Adipose tissue (tissue), 3 donors: ENCODE data around the gene CSNK1G2. TPM values are rescaled to one million over a fixed set of nuclear protein-coding genes. Genes with fewer than 3 reads are reported as not detected.

Source experiments
- H3K27ac ChIP-seq: one replicate; pipeline ENCODE4 v1.5.1; 2013; ENCODE audit warnings: low read depth, low read length
- WGBS, 3 donors: extraction: QIAGEN DNeasy Blood & Tissue Kit; methylation state at CpG; one replicate each; pipeline ENCODE4 v1.1.7; 2013; 5-methylcytosine and 5-hydroxymethylcytosine counted together
- polyA plus RNA-seq, 3 donors: library from polyadenylated mRNA; stranded (reverse); fragments of 200-250 nt; gene quantifications; one replicate each; pipeline ENCODE4 v1.2.3, GENCODE V29; 2013
- donor health status: healthy with polysubstance abuse.
- donor health status: Bipolar disorder and iron deficiency.
- donor health status: healthy.

The CSNK1G2 gene
- polyA plus RNA-seq, 3 donors = 24.6 to 73.9 (median 42.8) TPM

- H3K27ac ChIP-seq = no peak overlapping the region
- 76 to 84% (median 77%) methylated on average over 28 of the region's 28 CpGs for WGBS, 3 donors
Measured at GRCh38 chr19:1956868-1957492, 16.0 kb downstream of the CSNK1G2 start.

DNA sequence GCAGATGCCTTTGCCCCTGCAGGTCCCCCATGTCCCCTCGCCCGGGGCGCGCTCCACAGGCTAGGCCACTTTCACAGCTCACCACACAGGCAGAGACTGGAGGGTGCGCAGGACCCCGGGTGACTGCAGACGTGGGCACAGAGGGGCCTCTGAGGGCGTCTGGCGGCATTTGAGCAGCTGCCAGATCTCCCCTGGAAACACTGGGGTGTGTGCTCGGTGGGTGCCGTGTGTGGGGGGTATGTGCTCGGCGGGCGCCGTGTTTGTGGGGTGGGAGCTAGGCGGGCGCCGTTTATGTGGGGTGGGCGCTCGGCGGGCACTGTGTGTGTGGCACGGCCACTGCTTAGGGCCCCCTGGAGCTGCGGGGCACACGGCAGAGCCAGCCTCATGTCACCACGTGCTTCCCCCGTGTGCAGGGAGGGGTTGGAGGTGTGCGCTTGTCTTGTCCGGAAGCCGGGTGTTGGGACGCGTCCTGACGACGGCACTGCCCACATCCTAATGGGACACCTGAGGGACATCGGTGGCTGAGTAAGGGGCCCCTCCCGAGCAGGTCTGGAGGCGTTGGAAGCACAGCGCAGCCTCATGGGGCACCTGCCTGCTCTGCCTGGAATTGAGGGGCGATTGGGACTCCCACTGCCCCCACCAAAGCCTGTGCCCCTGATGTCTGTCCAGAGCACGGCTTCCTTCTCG, 16.7 kb downstream of the CSNK1G2 start:
- H3K27ac ChIP-seq = no peak overlapping the region
- 84 to 88% (median 86%) methylated on average over 16 to 40 of the region's 40 CpGs for WGBS, 3 donors

DNA sequence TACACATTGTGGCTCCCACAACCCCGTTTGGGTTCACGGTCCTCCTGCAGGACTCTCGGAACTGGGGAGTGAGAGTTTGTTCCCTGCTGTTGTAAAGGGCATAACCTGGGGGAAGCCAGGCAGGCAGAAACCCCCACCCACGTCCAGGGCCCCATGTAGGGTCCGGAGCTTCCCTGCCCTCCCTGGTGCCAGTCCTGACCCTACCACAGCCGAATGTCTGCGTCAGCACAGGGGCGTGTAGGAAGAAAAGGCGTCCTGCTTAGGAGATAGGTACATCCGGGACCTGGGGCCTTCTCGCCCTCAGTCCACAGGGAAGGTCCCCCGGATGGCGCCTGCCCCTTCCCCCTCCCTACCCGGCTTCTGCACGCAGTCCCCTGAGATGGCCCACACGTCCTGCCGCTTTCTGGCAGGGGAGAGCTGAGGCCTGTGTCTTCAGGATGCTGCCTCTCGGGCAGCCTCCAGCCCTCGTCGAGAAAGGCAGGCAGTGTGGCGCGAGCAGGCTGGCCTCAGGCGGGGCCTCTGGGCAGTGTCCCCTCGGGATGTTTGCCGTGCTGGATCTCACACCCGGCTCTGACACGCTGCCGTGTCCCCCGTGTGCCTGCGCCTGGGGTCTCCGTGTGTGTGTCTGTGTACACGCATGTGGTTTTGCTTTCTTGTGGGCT, 19.1 kb downstream of the CSNK1G2 start:
- WGBS, 3 donors = 91 to 96% (median 92%) methylated on average over 30 to 32 of the region's 32 CpGs
- H3K27ac ChIP-seq = no peak overlapping the region

DNA sequence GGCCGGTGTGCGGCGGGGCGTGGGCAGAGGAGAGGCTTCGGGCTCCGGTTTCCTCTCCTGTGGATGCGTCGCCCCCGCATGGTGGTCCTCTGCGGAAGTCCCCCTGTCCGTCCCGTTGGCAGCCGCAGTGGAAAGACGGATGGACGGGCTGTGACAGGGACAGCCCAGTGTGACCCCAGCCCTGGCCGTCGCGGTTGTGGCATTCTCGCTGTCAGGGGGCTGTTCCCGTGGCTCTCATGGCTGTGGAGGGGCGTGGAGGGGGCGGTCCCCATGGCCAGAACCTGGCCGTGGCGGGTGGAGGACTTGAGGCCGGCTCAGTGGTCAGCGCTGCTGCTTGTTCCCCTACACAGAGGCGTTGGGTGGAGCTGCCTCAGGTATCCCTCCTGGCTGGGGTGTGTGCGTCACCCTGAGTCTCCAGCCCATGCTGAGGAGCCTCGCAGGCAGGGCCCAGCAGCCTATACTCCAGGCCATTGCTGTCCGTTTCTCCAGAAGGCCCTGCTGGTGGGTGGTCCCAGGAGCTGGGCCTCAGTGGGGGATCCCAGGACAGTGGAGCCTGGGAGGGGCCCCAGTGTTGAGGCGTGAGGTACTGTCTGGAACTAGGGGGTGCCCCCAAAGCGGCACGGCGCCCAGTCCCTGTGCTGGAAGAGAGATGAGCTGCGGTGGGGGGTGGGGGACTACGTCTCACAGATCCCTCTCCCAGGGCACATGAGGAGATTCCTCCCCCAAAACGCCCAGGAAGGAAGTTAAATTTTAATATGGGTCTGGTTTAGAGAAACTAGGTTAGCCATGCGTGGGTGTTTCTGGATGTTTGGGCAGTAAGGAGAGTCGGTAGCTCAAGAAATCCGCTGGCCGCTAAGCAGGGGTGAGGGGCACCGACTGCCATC, 20.3 kb downstream of the CSNK1G2 start:
- H3K27ac ChIP-seq = no peak overlapping the region
- 85 to 88% (median 87%) methylated on average over 41 to 42 of the region's 42 CpGs for WGBS, 3 donors

GRCh38 chr19:1962674-1963073, 21.7 kb downstream of the CSNK1G2 start:
- H3K27ac ChIP-seq = no peak overlapping the region
- WGBS, 3 donors = 93 to 96% (median 95%) methylated on average over 23 of the region's 23 CpGs

- no peak overlapping the region for H3K27ac ChIP-seq
- 80 to 84% (median 83%) methylated on average over 26 of the region's 26 CpGs for WGBS, 3 donors
Measured at GRCh38 chr19:1967087-1967608, 26.2 kb downstream of the CSNK1G2 start.

DNA sequence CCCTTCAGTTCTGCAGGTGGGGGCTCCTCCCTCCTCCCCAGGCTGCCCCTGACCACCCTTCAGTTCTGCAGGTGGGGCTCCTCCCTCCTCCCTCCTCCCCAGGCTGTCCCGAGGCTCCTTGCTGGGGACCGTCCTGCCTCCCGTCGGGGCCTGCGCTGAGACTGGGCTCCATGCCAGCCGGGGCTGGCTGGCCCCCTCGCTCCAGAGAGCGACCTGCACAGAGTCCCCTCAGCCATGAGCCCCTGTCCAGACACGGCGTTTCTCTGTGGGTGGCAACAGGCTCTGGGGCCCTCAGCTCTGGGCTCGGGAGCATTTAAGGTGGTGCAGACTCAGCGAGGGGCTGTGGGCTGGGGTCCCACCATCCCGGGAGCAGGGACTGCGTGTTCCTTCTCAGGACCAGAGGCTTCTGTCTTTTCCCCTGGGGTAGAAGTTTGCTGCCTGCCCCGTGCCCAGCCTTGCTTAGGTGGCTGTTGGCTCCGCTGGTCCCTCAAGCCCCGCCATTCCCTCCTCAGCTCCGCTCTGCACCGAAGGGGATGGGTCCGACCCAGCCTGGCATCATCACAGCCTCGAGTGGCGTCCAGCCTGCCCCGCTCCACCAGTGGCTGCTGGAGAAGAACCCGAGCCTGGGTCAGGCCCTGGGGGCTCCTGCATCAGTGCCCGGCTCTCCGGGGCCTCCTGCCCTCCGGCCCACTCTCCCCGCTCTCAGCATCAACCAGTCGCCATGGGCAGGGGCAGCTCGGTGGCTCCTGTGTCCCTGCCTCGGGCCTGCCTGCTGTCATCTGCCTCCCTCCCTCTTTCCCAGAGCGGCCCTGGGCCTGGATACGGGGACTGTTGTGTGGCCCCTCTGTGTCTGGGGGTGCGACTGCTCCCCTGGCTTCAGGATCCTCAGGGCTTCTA, 27.6 kb downstream of the CSNK1G2 start:
- 80 to 84% (median 83%) methylated on average over 33 to 34 of the region's 34 CpGs for WGBS, 3 donors
- H3K27ac ChIP-seq = no peak overlapping the region

- no peak overlapping the region for H3K27ac ChIP-seq
- 93 to 94% (median 94%) methylated on average over 43 to 49 of the region's 49 CpGs for WGBS, 3 donors
Measured at GRCh38 chr19:1969176-1970002, 28.4 kb downstream of the CSNK1G2 start.

- WGBS, 3 donors = 88 to 93% (median 92%) methylated on average over 36 to 38 of the region's 38 CpGs
- no peak overlapping the region for H3K27ac ChIP-seq
Measured at GRCh38 chr19:1970003-1970805, 29.2 kb downstream of the CSNK1G2 start.

DNA sequence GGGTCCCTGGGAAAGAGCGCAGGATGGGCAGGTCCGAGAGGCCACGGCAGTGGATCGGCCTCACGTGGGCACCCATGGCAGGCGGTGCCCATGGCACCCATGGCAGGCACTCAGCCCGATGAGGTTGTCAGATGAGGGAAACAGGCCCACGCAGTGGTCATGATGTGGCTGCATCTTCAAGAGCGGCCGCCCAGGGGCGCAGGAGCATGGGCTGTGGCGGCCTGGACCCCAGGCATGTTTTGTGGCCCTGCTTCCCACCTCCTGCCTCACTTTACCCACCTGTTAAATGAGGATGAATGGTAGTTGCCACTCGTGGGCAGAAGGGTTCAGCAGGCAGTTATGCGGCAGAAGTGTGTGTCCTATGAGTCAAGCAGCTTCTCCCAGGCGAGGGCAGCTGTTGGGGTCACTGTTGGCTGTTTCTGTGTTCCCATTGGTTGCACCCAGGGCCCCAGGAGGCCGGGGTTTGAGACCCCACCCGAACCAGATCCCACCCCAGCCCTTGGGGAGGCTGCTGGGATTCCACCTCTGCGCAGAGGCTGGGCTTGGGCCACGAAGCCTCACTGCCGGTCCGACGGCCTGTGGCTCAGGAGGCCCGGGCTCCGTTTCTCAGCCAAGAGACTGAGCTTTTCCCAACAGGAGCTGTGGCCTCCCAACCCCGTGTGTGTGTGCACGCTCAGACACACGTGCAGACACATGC, 30.0 kb downstream of the CSNK1G2 start:
- H3K27ac ChIP-seq = no peak overlapping the region
- WGBS, 3 donors = 89 to 93% (median 90%) methylated on average over 27 of the region's 27 CpGs

GRCh38 chr19:1974381-1975161, 33.6 kb downstream of the CSNK1G2 start:
- no peak overlapping the region for H3K27ac ChIP-seq
- 76 to 83% (median 82%) methylated on average over 26 to 28 of the region's 28 CpGs for WGBS, 3 donors

GRCh38 chr19:1975162-1975480, 34.1 kb downstream of the CSNK1G2 start:
- WGBS, 3 donors = 75 to 89% (median 83%) methylated on average over 20 of the region's 20 CpGs
- no peak overlapping the region for H3K27ac ChIP-seq

DNA sequence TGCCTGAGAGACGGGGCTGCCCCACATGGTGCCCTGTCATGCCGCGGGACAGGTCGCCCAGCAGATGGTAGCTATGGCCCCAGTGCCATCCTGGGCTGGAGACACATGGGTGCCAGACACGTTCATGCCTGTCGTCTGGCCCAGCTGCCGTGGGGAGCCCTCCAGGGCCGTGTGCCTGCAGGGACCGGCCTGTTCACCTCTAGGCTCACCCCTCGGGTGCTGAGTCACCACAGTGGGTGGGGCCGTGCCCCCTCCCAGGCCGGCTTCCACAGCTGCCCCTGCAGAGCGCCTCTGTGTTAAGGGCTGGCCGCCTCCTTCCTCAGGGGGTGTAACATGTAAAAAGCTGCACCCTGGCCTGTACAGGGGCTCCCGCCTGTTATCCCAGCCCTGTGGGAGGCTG, 36.1 kb downstream of the CSNK1G2 start:
- 88 to 96% (median 89%) methylated on average over 14 to 15 of the region's 15 CpGs for WGBS, 3 donors
- no peak overlapping the region for H3K27ac ChIP-seq

- H3K27ac ChIP-seq = no peak overlapping the region
- 94 to 97% (median 97%) methylated on average over 45 to 51 of the region's 51 CpGs for WGBS, 3 donors
Measured at GRCh38 chr19:1978346-1978894, 37.4 kb downstream of the CSNK1G2 start.

DNA sequence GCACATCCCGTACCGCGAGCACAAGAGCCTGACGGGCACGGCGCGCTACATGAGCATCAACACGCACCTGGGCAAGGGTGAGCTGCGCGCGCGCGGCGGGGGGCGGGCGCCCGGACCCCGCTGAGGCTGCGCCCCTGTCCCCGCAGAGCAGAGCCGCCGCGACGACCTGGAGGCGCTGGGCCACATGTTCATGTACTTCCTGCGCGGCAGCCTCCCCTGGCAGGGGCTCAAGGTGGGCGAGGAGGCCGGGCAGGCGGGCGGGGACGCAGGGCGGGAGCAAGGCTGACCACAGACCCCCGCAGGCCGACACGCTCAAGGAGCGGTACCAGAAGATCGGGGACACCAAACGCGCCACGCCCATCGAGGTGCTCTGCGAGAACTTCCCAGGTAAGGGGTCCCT, 38.0 kb downstream of the CSNK1G2 start:
- H3K27ac ChIP-seq = no peak overlapping the region
- WGBS, 3 donors = 94 to 98% (median 97%) methylated on average over 20 to 43 of the region's 43 CpGs
